ENCODE data around the gene DOCK3.
"Not testable (repeated sequence)": the region's sequence is repeated elsewhere in the genome, so short reads cannot be mapped to it uniquely, and the experiment has no call there.

Gene DOCK3

GRCh38 chr3:51139616-51140015, 464.9 kb downstream of the DOCK3 start:
- DNase-seq: no peak

- no peak for DNase-seq
Observed at GRCh38 chr3:51141573-51141972, 466.8 kb downstream of the DOCK3 start.

GRCh38 chr3:51145811-51146585, 471.3 kb downstream of the DOCK3 start:
- DNase-seq: no peak

- no peak for DNase-seq
Observed at GRCh38 chr3:51146781-51147180, 472.1 kb downstream of the DOCK3 start.

- no peak for DNase-seq
Observed at GRCh38 chr3:51156147-51156546, 481.4 kb downstream of the DOCK3 start.

GRCh38 chr3:51163051-51163450, 488.3 kb downstream of the DOCK3 start:
- no peak for DNase-seq

GRCh38 chr3:51173518-51174271, 499.0 kb downstream of the DOCK3 start:
- no peak for DNase-seq

GRCh38 chr3:51176923-51177322, 502.2 kb downstream of the DOCK3 start:
- no peak for DNase-seq

GRCh38 chr3:51186446-51186845, 511.7 kb downstream of the DOCK3 start:
- not testable (repeated sequence) for DNase-seq

- no peak for DNase-seq
Observed at GRCh38 chr3:51190199-51190598, 515.5 kb downstream of the DOCK3 start.

- DNase-seq: no peak
Observed at GRCh38 chr3:51190827-51191226, 516.1 kb downstream of the DOCK3 start.

- no peak for DNase-seq
Observed at GRCh38 chr3:51191768-51192167, 517.0 kb downstream of the DOCK3 start.

- DNase-seq: no peak
Observed at GRCh38 chr3:51198477-51198876, 523.8 kb downstream of the DOCK3 start.

GRCh38 chr3:51199296-51199695, 524.6 kb downstream of the DOCK3 start:
- not testable (repeated sequence) for DNase-seq

- DNase-seq: no peak
Observed at GRCh38 chr3:51216291-51216690, 541.6 kb downstream of the DOCK3 start.

- no peak for DNase-seq
Observed at GRCh38 chr3:51221959-51222358, 547.2 kb downstream of the DOCK3 start.

- no peak for DNase-seq
Observed at GRCh38 chr3:51224283-51224682, 549.6 kb downstream of the DOCK3 start.

GRCh38 chr3:51224843-51225242, 550.1 kb downstream of the DOCK3 start:
- no peak for DNase-seq

- no peak for DNase-seq
Observed at GRCh38 chr3:51242939-51243338, 568.2 kb downstream of the DOCK3 start.

- DNase-seq: no peak
Observed at GRCh38 chr3:51243924-51244323, 569.2 kb downstream of the DOCK3 start.

- no peak for DNase-seq
Observed at GRCh38 chr3:51245867-51246266, 571.1 kb downstream of the DOCK3 start.

- DNase-seq: no peak
Observed at GRCh38 chr3:51257870-51258269, 583.1 kb downstream of the DOCK3 start.

- not testable (repeated sequence) for DNase-seq
Observed at GRCh38 chr3:51264166-51264565, 589.4 kb downstream of the DOCK3 start.

- no peak for DNase-seq
Observed at GRCh38 chr3:51268132-51268531, 593.4 kb downstream of the DOCK3 start.

All from activated CD4-positive, CD25-positive, alpha-beta regulatory T cell (primary cell).